HCT116 (cell line): ENCODE measurements around the gene HOMER3. TPM values are rescaled to one million over a fixed set of nuclear protein-coding genes. Genes with fewer than 3 reads are reported as not detected.

Source experiments
- ATAC-seq: fragments of 200-7000 bp; cut with Tn5 transposase; 2 replicates; pipeline ENCODE4 v1.9.1; 2020; ENCODE audit warnings: mild to moderate bottlenecking, moderate library complexity
- BruUV-seq: library from RNA; stranded (reverse); fragments of 400-500 nt; replicated peaks from 2 replicates; lab custom pipeline; 2021; lab: Mats Ljungman, UMichigan
- CTCF ChIA-PET: fragments of 300-600 bp; sonication (Branson Sonifier 250); formaldehyde crosslinking; loops from one replicate; lab custom pipeline; 2021; ENCODE audit warnings: antibody characterized with exemption; lab: Charles Lee
- POLR2A ChIA-PET: fragments of 300-600, 350-600 bp; sonication (Branson Sonifier 250); formaldehyde crosslinking; loops from one replicate; lab custom pipeline; 2021; ENCODE audit warnings: antibody characterized with exemption; lab: Charles Lee
- RAD21 ChIA-PET, 2 experiments: fragments of 300-600 bp; sonication (Branson Sonifier 250); formaldehyde crosslinking; loops; one replicate each; lab custom pipeline; 2023; ENCODE audit warnings: low total read pairs in 2 of 2; ENCODE audit not compliant: uncharacterized antibody in 2 of 2, unreplicated experiment in 2 of 2, low non-redundant PET in 1 of 2; lab: Charles Lee
- DNase-seq: peaks from one replicate; pipeline ENCODE4 v3.0.0-alpha.2; 2010; ENCODE audit warnings: low read depth, low spot score
- H2AFZ ChIP-seq: fragments of 200-600 bp; shearing (Covaris generic), sonication (generic); 2 replicates; pipeline ENCODE4 v1.6.1; 2017; ENCODE audit warnings: low read depth, mixed run types, mixed read lengths, antibody characterized with exemption, low read length; ENCODE audit not compliant: poor library complexity, severe bottlenecking
- H3K27ac ChIP-seq: 2 replicates; pipeline ENCODE4 v1.5.1; 2012; ENCODE audit warnings: low read depth, low read length
- H3K27me3 ChIP-seq: fragments of 200-600 bp; sonication (generic); 2 replicates; pipeline ENCODE4 v1.6.1; 2016; ENCODE audit warnings: mixed run types, low read length, mixed read lengths; ENCODE audit not compliant: insufficient read depth
- H3K36me3 ChIP-seq, 2 experiments: fragments of 200-500 bp in 1 of 2; fragments of 200-600 bp in 1 of 2; sonication (Bioruptor generic) in 1 of 2; sonication (generic) in 1 of 2; 2 replicates each; pipeline versions ENCODE4 v1.5.1 to v1.6.1; 2014 to 2016; ENCODE audit warnings: low read length in 2 of 2, inconsistent platforms in 1 of 2, mixed read lengths in 1 of 2, mixed run types in 1 of 2; ENCODE audit not compliant: insufficient read depth in 2 of 2, control insufficient read depth in 1 of 2
- H3K4me1 ChIP-seq, 2 experiments: fragments of 200-600 bp in 1 of 2; sonication (generic) in 1 of 2; 2 replicates each; pipeline versions ENCODE4 v1.5.1 to v1.6.1; 2012 to 2017; ENCODE audit warnings: low read length in 2 of 2, inconsistent platforms in 1 of 2, mild to moderate bottlenecking in 1 of 2, mixed read lengths in 1 of 2, mixed run types in 1 of 2, moderate library complexity in 1 of 2; ENCODE audit not compliant: insufficient read depth in 2 of 2, control insufficient read depth in 1 of 2
- H3K4me2 ChIP-seq: fragments of 200-600 bp; sonication (generic); 2 replicates; pipeline ENCODE4 v1.6.1; 2017; ENCODE audit warnings: mixed run types, low read length, mixed read lengths
- H3K4me3 ChIP-seq, 2 experiments: fragments of 200-600 bp in 1 of 2; sonication (generic) in 1 of 2; replicated peaks in 1 of 2; 2 replicates each; pipeline ENCODE4 v1.5.1; 2011 to 2016; ENCODE audit warnings: low read length in 2 of 2, control low read depth in 1 of 2, low read depth in 1 of 2, mild to moderate bottlenecking in 1 of 2, mixed read lengths in 1 of 2, mixed run types in 1 of 2
- H3K79me2 ChIP-seq: fragments of 200-600 bp; sonication (generic); 2 replicates; pipeline ENCODE4 v1.6.1; 2017; ENCODE audit warnings: mild to moderate bottlenecking, mixed run types, low read length, moderate library complexity, mixed read lengths; ENCODE audit not compliant: insufficient read depth
- H3K9ac ChIP-seq: fragments of 200-600 bp; sonication (generic); 2 replicates; pipeline ENCODE4 v1.6.1; 2016; ENCODE audit warnings: low read length, mixed read lengths
- H3K9me2 ChIP-seq: fragments of 200-600 bp; sonication (generic), shearing (Covaris generic); 2 replicates; pipeline ENCODE4 v1.6.1; 2017; ENCODE audit warnings: mixed run types, mild to moderate bottlenecking, moderate library complexity; ENCODE audit not compliant: insufficient read depth
- H3K9me3 ChIP-seq, 2 experiments: fragments of 200-500 bp in 1 of 2; fragments of 200-600 bp in 1 of 2; sonication (Bioruptor generic) in 1 of 2; sonication (generic) in 1 of 2; 2 replicates each; pipeline ENCODE4 v1.6.1; 2014 to 2017; ENCODE audit warnings: low read length in 2 of 2, mixed read lengths in 2 of 2, inconsistent platforms in 1 of 2, low read depth in 1 of 2, mild to moderate bottlenecking in 1 of 2, mixed run types in 1 of 2, moderate library complexity in 1 of 2; ENCODE audit not compliant: control insufficient read depth in 1 of 2, insufficient read depth in 1 of 2
- H4K20me1 ChIP-seq: fragments of 200-600 bp; sonication (generic), shearing (Covaris generic); 2 replicates; pipeline ENCODE4 v1.6.1; 2017; ENCODE audit warnings: mixed run types, mild to moderate bottlenecking, moderate library complexity; ENCODE audit not compliant: insufficient read depth
- ATF3 ChIP-seq: IDR thresholded peaks from 2 replicates; pipeline ENCODE4 v1.6.1; 2012
- CTCF ChIP-seq, 3 experiments: fragments of 200-600 bp in 1 of 3; sonication (generic) in 1 of 3; IDR thresholded peaks in 2 of 3; conservative IDR thresholded peaks in 1 of 3; 2 replicates each; pipeline ENCODE4 v1.5.1; 2012 to 2017; ENCODE audit warnings: low read depth in 2 of 3, low read length in 2 of 3, antibody characterized with exemption in 1 of 3, borderline replicate concordance in 1 of 3, control low read depth in 1 of 3, mild to moderate bottlenecking in 1 of 3, mixed read lengths in 1 of 3, mixed run types in 1 of 3, moderate library complexity in 1 of 3; ENCODE audit not compliant: insufficient read depth in 1 of 3
- ELF1 ChIP-seq: IDR thresholded peaks from 2 replicates; pipeline ENCODE4 v1.6.1; 2012; ENCODE audit warnings: low read depth, borderline replicate concordance
- EZH2 ChIP-seq: fragments of 200-600 bp; sonication (generic); IDR thresholded peaks from 2 replicates; pipeline ENCODE4 v1.6.1; 2017; ENCODE audit warnings: antibody characterized with exemption, mixed run types
- MAX ChIP-seq: IDR thresholded peaks from 2 replicates; pipeline ENCODE4 v1.6.1; 2012
- POLR2A ChIP-seq: IDR thresholded peaks from 2 replicates; pipeline ENCODE4 v1.7.0; 2011; ENCODE audit warnings: borderline replicate concordance; ENCODE audit not compliant: insufficient read depth, insufficient read length; ENCODE audit errors: extremely low read depth
- REST ChIP-seq: IDR thresholded peaks from 2 replicates; pipeline ENCODE4 v1.6.1; 2012; ENCODE audit warnings: low read depth
- SIN3A ChIP-seq: IDR thresholded peaks from 2 replicates; pipeline ENCODE4 v1.6.1; 2012; ENCODE audit warnings: low read depth
- SP1 ChIP-seq: IDR thresholded peaks from 2 replicates; pipeline ENCODE4 v1.6.1; 2012; ENCODE audit warnings: low read depth
- TCF7L2 ChIP-seq: IDR thresholded peaks from 2 replicates; pipeline ENCODE4 v1.7.0; 2011; ENCODE audit warnings: borderline replicate concordance, inconsistent platforms; ENCODE audit not compliant: insufficient read depth, insufficient read length; ENCODE audit errors: extremely low read depth
- ZNF274 ChIP-seq: fragments of 200-500 bp; sonication (Bioruptor generic); IDR thresholded peaks from 2 replicates; pipeline ENCODE4 v1.6.1; 2014; ENCODE audit warnings: mild to moderate bottlenecking, low read depth, low read length, inconsistent platforms
- intact Hi-C: fragments of 100-400 bp; cut with micrococcal nuclease; formaldehyde crosslinking; loops from 2 replicates; pipeline ENCODE4 v1.10.0; 2022
- total RNA-seq: library from RNA; stranded (reverse); gene quantifications from one replicate; pipeline ENCODE4 v1.2.1, GENCODE V29; 2021; ENCODE audit not compliant: unreplicated experiment
- TF ChIP-seq, protein P1 (sequence below): IDR thresholded peaks from 2 replicates; pipeline ENCODE4 v1.6.1; 2011; ENCODE audit warnings: mild to moderate bottlenecking, low read length, moderate library complexity; ENCODE audit not compliant: insufficient replicate concordance; ENCODE audit errors: extremely low read depth

The HOMER3 gene
- total RNA-seq, 1 experiment from 2014 or later = 45.2 TPM

- TF ChIP-seq MAX = no peak
- TF ChIP-seq CTCF (IDR thresholded peaks at IDR 0.05 in 2 of 3, conservative IDR thresholded peaks at IDR 0.05 in 1 of 3; ENCODE audit: borderline replicate concordance in 1 of 3, insufficient read depth in 1 of 3, low read depth in 2 of 3, low read length in 2 of 3) = no peak
- TF ChIP-seq, all 23 proteins: peak for 0
These were observed 31.0 kb downstream of the HOMER3 start (continued) for GRCh38 chr19:18910010-18910409.

GRCh38 chr19:18908917-18909619 is 31.9 kb downstream of the HOMER3 start:
- POLR2A ChIA-PET = no interaction called here

More at GRCh38 chr19:18908917-18909619, 31.9 kb downstream of the HOMER3 start:
- Histone ChIP-seq H3K4me2 (no peak overlapping the region), H3K79me2 (peaks cover 14% of the 10 kb centered on the region), H3K9ac (no peak overlapping the region), H3K9me3 (no peaks in the 10 kb centered on the region), H3K27me3 (no peaks in the 10 kb centered on the region), H3K36me3 (peaks cover 0 to 4% of the 10 kb centered on the region in 2 experiments; a peak in 2 of 4 replicates), H3K9me2 (no peaks in the 10 kb centered on the region), H2AFZ (no peak overlapping the region), H4K20me1 (no peaks in the 10 kb centered on the region), H3K27ac (no peak overlapping the region), H3K4me1 (no peaks in the 10 kb centered on the region), H3K4me3 (no peak overlapping the region)
- ChIA-PET CTCF (no interaction called here), RAD21 (no interaction called here)
- TF ChIP-seq SIN3A (no peak), ELF1 (no peak), ZNF274 (no peak), EZH2 (no peak), REST (no peak), TCF7L2 (no peak), SP1 (no peak), ATF3 (no peak), POLR2A (no peak)
- TF ChIP-seq, protein P1, sequence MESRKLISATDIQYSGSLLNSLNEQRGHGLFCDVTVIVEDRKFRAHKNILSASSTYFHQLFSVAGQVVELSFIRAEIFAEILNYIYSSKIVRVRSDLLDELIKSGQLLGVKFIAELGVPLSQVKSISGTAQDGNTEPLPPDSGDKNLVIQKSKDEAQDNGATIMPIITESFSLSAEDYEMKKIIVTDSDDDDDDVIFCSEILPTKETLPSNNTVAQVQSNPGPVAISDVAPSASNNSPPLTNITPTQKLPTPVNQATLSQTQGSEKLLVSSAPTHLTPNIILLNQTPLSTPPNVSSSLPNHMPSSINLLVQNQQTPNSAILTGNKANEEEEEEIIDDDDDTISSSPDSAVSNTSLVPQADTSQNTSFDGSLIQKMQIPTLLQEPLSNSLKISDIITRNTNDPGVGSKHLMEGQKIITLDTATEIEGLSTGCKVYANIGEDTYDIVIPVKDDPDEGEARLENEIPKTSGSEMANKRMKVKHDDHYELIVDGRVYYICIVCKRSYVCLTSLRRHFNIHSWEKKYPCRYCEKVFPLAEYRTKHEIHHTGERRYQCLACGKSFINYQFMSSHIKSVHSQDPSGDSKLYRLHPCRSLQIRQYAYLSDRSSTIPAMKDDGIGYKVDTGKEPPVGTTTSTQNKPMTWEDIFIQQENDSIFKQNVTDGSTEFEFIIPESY = no peak
- BruUV-seq = TSS peak; percentile 12
- intact Hi-C loops = no loop called here
- ATAC-seq = no peak
- no peak for DNase-seq
